GM15510 (cell line): Measurements from ENCODE around the gene TRIM22.

Experiments used
- POLR2A ChIP-seq: IDR thresholded peaks from 3 replicates; pipeline ENCODE4 v1.6.1; 2011; ENCODE audit warnings: borderline replicate concordance; ENCODE audit not compliant: insufficient read length; ENCODE audit errors: extremely low read depth

Gene TRIM22

DNA sequence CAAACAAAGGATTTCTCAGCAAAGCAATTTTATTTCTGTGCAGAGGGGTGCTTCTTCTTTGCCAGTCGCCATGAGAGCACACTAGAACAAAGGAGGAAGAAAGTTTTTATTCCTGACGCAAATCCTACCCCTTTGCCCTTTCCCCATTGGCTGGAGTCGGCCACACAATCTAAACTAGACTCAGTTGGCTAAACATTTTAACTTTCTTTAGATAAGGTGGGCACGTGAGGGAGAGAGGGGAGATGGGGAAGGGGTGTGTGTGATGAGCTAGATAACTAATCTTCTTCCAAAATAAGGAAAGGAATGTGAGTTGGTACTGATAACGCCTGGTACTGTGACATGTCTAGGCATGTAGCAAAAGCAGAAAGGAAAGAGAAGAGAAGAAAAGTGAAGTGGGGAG is 626 bp downstream of the TRIM22 start:
- no peak for TF ChIP-seq POLR2A

DNA sequence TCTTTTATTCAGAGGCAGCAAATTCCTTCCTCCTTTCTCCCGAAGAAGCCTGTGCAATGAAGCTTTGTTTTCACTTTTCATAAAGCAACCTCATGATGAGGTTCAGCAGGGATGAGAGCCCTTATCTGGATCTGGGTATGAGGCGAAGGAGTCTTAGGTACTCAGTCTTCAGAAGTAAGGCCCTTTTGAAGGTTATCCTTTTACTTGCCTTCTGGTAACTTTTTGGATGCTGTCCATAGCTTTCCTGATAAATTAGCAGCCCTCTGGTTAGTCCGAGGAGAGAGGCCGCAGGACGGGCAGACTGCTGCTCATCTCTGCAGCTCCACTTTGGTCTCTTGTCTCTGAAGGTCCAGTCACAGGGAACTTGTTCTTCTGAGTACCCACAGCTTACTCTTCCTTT is 1.1 kb downstream of the TRIM22 start:
- TF ChIP-seq POLR2A, result no peak

DNA sequence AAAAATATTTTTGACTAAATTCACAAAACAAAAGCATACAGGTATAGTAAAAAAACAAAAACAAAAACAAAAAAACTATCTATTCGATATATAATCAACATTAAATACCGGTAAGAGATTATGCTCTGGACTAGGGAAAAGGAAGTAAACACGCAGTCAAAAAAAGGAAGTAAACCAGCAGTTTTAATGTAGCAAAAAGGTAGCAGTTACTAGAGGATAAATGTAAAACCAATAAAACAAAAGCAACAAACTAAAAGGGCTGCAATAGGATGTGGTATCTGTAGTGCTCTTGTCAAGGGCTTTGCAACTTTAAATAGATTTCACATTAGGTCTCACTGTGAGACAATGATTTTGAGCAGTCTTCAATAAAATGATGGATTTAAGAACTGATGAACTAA is 2.4 kb downstream of the TRIM22 start:
- TF ChIP-seq POLR2A, result no peak

GRCh38 chr11:5694642-5695041 is 5.1 kb downstream of the TRIM22 start:
- no peak for TF ChIP-seq POLR2A

GRCh38 chr11:5695580-5695979 is 6.0 kb downstream of the TRIM22 start:
- no peak for TF ChIP-seq POLR2A

- TF ChIP-seq POLR2A, result no peak
Observed at GRCh38 chr11:5696210-5696609, 6.6 kb downstream of the TRIM22 start.

DNA sequence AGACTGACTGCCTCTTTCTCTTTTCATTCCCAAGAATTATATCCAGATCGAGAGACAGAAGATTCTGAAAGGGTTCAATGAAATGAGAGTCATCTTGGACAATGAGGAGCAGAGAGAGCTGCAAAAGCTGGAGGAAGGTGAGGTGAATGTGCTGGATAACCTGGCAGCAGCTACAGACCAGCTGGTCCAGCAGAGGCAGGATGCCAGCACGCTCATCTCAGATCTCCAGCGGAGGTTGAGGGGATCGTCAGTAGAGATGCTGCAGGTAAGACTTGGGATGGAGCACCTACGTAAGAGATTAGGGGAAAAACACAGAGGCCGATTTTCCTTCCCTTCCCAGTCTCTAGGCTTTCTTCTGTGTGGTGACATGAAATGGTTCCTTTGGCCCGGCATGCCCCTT is 8.7 kb downstream of the TRIM22 start:
- no peak for TF ChIP-seq POLR2A

GRCh38 chr11:5700421-5701054 is 10.9 kb downstream of the TRIM22 start:
- no peak for TF ChIP-seq POLR2A

DNA sequence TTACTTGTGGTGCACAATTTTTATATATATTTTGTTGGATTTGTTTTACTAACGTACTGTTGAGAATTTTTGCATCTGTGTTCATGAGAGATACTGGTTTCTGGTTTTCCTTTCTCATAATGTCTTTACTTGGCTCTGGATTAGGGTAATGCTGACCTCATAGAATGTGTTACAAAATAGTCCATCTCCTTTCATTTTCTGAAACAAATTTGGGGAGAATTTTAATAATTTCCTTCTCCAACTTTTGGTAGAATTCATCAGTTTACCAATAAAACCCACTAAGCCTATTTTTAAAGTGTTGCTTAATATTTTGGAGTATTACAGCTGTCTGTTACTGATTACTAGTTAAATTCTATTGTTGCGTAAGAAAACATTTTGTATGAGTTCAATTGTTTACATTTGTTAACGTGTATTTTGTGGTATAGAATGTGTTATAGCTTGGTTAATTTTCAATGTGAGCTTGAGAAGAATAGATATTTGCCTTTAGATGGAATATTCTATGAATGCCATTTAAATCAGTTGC is 11.5 kb downstream of the TRIM22 start:
- TF ChIP-seq POLR2A, result no peak

DNA sequence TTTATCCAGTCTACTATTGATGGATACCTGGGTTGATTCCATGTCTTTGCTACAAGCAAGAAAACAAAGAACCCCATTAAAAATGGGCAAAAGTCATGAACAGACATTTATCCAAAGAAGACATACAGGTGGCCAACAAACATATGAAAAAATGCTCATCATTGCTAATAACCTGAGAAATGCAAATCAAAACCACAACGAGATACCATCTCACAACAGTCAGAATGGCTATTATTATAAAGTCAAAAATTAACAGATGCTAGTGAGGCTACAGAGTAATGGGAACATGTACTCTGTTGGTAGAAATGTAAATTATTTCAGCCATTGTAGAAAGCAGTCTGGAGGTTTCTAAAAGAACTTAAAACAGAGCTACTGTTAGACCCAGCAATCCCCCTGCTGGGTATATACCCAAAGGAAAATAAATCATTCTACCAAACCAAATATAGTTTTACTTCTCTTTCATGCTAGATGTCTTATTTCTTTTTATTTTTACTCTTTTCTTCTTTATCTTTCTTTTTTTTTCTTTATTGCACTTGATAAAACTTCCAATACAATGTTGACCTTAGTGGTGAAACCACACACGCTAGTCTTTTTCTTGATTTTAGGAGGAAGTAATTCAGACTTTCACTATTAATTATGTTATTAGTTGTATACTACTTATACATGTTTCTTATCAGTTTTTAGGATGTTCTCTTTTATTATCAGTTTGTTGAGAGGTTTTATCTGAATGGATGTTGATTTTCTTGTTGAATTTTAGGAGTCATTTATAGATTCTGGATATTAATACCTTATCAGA is 14.3 kb downstream of the TRIM22 start:
- TF ChIP-seq POLR2A, result no peak

DNA sequence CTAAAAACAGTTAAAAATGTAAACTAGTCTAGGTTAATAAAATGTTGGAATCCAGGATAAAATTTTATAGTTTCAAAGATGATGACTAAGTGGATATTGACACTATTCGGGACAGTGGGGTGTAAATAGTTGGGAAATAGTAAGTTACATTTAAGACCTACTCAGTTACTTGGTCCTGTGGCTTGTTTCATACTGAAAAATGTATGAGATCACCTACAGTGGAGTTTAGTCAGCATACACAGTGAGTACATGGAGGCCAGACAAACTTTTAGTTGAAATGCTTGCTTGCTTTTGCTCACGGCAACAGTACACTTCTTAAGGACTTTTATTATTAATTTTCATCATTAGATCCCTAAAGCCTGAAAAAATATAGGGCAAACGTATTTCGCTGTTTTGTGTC is 16.1 kb downstream of the TRIM22 start:
- no peak for TF ChIP-seq POLR2A

DNA sequence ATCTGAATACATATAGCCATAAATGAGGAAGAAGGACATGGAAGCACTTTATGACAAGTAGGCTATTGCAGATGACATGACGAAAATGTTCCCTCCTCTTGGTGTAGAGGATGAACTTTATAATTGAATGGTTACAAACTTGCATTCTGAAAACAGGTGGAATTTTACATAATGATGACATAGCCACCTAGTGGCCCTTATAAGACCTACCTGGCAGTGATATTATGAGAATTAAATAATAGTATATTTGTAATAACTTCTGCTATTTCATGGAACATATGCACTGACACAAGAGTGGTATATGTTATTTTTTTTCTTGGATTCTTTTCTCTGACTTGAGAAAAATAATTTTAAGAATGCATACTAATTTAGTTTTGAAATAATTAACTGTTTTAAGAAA is 22.9 kb downstream of the TRIM22 start:
- no peak for TF ChIP-seq POLR2A

GRCh38 chr11:5713695-5714094 is 24.1 kb downstream of the TRIM22 start:
- no peak for TF ChIP-seq POLR2A

- TF ChIP-seq POLR2A, result no peak
Observed at GRCh38 chr11:5719703-5720495, 30.3 kb downstream of the TRIM22 start.

DNA sequence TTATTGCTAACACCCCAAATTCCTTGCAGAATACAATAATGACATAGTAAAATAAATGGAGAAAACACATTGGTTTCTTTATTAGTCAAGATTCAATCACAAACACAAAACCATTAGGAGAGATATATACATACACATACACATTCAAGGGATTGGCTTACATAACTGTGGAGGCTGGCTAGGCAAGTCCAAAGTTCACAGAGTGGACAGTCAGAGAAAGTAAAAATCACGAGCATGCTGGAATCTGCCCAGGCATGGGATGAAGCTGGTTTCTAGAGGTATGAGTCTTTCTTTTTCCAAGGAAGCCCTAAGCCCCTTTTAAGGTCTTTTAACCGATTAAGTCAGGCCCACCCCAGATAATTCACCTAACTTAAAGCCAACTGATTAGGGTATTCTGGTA is 33.0 kb downstream of the TRIM22 start:
- TF ChIP-seq POLR2A, result no peak
